ENCODE results near the gene GPR85. TPM values are rescaled to one million over a fixed set of nuclear protein-coding genes. Genes with fewer than 3 reads are reported as not detected.

Gene GPR85
- total RNA-seq, 1 experiment from 2014 or later: not detected

DNA sequence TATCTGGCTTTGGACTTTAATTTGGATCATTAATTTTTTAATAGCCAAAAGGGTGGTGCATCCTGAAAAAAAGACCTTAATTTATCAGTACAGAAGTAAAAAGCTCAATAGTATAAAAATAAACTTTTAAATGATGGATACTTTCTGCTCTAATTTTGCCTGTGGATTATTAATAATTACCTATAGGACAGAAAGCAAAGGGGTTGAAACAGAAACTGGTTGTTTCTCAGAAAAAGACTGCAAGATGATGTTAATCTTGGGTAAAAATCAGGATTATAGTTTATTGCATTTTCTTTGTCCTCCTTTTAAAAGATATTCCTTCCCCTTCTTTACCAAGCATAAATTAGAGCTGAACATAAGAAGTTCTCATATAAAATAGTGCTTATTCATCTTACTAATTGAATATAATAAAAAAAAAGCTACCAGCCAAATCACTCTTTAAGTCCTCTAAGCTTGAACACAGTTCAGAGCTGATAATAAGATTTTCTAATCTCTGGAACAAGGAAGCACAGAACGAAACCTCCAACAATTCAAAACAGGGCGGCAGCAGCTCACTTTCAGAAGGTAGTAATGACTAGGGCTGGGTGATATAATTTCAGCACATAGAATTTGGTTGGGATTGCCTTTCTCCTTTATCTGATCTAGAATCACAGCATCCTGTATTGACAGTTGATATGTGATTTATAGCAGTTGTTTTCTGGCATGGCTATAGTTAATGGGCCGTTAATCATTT, 8.1 kb upstream of the GPR85 start:
- Histone ChIP-seq H3T11ph (ENCODE audit: low read length) (no peak overlapping the region), H3K27ac (ENCODE audit: insufficient read length, low read depth, low read length) (no peak overlapping the region), H2BK12ac (ENCODE audit: insufficient read length, low read depth, low read length) (no peak overlapping the region), H3K18ac (ENCODE audit: insufficient read length, low read depth, low read length) (no peak overlapping the region), H3K56ac (ENCODE audit: insufficient read length, low read depth, low read length) (no peak overlapping the region), H4K8ac (replicated peaks; ENCODE audit: insufficient read length, low read depth, low read length) (no peak overlapping the region), H2BK5ac (ENCODE audit: insufficient read length, low read length) (no peak overlapping the region), H3K4ac (ENCODE audit: low read depth, low read length) (no peak overlapping the region), H3K27me3 (ENCODE audit: insufficient read depth, low read length) (no peaks in the 10 kb centered on the region), H3K9ac (ENCODE audit: extremely low read depth, insufficient read length, low read length) (no peak overlapping the region), H3K9me3 (ENCODE audit: control insufficient read depth, low read depth, low read length) (no peaks in the 10 kb centered on the region), H3K23ac (ENCODE audit: insufficient read length, low read depth, low read length) (no peak overlapping the region), H2BK15ac (ENCODE audit: low read depth, low read length) (no peak overlapping the region), H3K14ac (ENCODE audit: insufficient read depth, low read length) (no peak overlapping the region), H2AK5ac (ENCODE audit: insufficient read length, low read length) (no peak overlapping the region), H3K4me1 (ENCODE audit: insufficient read depth, low read length) (no peaks in the 10 kb centered on the region), H3K23me2 (ENCODE audit: insufficient read length, low read depth, low read length, poor library complexity, severe bottlenecking) (no peaks in the 10 kb centered on the region), H4K5ac (ENCODE audit: insufficient read length, low read depth, low read length) (no peak overlapping the region), H4K91ac (ENCODE audit: insufficient read length, low read depth, low read length) (no peak overlapping the region), H4K20me1 (ENCODE audit: control insufficient read depth, insufficient read depth, insufficient read length) (no peaks in the 10 kb centered on the region), H2AFZ (ENCODE audit: low read length) (no peak overlapping the region), H2BK20ac (ENCODE audit: low read depth, low read length, poor library complexity, severe bottlenecking) (no peak overlapping the region), H2BK120ac (ENCODE audit: low read depth, low read length, poor library complexity, severe bottlenecking) (no peak overlapping the region), H3K79me2 (ENCODE audit: insufficient read depth, low read length) (no peaks in the 10 kb centered on the region), H3K4me2 (ENCODE audit: insufficient read depth, insufficient read length, low read length) (no peak overlapping the region), H3K79me1 (ENCODE audit: insufficient read depth, low read depth, low read length, poor library complexity, severe bottlenecking) (no peaks in the 10 kb centered on the region)
- Mint-ChIP-seq H3K27ac (no peak overlapping the region), H3K4me3 (no peak overlapping the region), H3K9me3 (no peaks in the 10 kb centered on the region), H3K27me3 (ENCODE audit: low read depth) (peaks cover 19% of the 10 kb centered on the region), H3K4me1 (peaks cover 4 to 6% of the 10 kb centered on the region in 2 experiments; a peak in 3 of 4 replicates), H3K36me3 (ENCODE audit: insufficient read depth in 1 of 3, low read depth in 3 of 3) (no peaks in the 10 kb centered on the region)
- no peak for TF ChIP-seq CTCF (conservative IDR thresholded peaks at IDR 0.05)
- WGBS (ENCODE audit: extremely low coverage, insufficient read length, low lambda C conversion rate): no CpG with 5 or more reads among the region's 3 CpGs
- no peak for DNase-seq
